LoVo (cell line): ENCODE data around the gene TMEM89.
A peak's percentile ranks its signal among the peaks of the same experiment; 100 is the strongest.

ENCODE experiments used
- DNase-seq: peaks from one replicate; pipeline ENCODE4 v3.0.0-alpha.2; 2016; ENCODE audit warnings: low spot score

Gene TMEM89

DNA sequence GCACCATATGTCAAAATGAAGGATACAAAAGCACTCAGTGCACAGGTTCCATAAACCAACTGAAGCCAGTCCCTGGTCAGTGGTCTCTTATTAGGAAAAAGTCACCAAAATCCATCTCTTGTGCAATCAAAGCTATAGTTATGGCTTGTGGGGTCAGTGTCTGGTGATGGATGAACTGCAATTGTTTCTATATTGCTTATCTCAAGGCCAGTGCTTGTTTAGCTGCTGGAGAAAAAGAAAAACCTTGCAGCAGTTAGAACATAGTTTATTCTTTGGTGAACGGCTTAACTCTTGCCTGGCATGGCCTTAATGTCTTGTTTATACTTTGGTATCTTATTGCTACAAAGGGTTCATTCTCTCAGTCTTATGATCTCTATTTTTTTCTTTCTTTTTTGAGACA lies 9.3 kb downstream of the TMEM89 start:
- DNase-seq: no peak

DNA sequence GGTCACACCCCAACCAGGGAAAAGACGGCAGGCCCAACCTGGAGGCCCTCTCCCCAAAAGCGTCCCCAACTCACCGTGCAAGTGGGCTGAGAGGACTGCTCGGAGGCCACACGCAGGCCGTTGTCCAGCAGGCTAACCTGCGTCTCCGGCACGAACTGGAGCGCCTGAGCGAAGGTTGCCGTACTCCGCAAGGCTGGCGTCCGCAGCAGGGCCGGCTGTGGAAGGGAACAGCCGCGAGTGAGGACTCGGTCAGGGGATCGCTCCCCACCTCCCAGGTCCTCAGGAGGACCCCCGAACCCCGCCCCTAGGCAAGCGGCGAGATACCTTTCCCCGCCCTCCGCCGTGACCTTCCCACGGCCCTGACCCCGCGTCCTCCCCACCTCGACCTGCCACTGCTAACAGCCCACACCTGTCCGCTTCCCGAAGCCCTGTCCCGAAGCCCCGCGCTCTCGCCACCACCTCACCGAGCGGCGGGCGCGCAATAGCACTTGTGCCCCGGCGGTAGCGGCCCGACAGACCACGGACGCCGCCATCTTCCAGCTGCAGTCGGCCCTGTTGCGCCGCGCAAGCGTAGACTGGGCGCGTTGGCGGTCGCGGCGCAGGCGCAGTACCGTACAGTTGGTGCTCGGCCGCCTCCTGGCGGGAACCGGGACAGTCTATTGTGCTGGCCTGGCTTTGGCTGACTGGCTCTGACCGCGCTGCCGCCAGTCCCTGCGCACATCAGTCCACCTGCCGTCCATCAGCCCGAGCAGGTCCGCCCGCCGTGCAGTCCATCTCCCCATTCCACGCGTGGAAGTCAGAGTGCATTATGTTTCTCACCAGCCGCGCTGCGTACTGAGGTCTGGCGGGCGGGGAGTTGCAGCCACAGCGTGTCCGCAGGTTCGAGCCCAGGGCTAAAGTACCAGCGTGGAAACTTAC lies 12.2 kb downstream of the TMEM89 start, which contains the start of gene UQCRC1:
UQCRC1 (minus strand) TSS at position 559 of the 918 bp plus-strand sequence; CDS start at position 533, 26 bp downstream.
- DNase-seq: peak; percentile 96

DNA sequence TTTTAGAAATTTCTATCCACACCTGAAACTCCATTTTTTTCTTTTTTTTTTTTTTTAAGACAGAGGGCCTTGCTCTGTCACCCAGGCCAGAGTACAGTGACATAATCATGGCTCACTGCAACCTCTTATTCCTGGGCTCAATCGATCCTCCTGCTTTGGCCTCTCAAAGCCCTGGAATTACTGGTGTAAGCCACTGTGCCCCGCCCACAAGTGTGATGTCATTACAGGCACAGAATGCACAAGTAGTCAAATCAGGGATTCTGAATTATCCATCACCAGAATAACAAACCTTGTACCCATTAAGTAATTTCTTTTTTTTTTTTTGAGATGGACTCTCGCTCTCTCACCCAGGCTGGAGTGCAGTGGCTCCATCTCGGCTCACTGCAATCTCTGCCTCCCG lies 14.1 kb downstream of the TMEM89 start:
- DNase-seq: no peak

DNA sequence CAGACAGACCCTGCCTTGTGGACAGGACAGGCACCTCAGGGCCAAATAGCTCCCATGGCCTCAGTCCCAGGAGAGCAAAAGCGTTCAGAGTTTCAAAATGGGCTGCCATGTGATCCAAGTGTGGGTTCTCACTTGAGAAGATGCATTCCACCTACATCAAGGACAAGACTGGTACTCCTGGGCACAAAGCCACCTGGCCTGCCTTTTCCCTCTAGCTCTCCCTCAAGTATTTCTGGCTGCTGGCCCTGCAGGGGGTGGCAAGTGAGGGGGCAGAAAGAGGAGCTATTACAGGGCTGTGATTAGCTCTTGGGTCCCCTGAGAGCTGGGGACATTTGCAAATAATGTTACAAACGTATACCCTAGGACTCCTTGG lies 20.0 kb downstream of the TMEM89 start:
- DNase-seq: no peak

DNA sequence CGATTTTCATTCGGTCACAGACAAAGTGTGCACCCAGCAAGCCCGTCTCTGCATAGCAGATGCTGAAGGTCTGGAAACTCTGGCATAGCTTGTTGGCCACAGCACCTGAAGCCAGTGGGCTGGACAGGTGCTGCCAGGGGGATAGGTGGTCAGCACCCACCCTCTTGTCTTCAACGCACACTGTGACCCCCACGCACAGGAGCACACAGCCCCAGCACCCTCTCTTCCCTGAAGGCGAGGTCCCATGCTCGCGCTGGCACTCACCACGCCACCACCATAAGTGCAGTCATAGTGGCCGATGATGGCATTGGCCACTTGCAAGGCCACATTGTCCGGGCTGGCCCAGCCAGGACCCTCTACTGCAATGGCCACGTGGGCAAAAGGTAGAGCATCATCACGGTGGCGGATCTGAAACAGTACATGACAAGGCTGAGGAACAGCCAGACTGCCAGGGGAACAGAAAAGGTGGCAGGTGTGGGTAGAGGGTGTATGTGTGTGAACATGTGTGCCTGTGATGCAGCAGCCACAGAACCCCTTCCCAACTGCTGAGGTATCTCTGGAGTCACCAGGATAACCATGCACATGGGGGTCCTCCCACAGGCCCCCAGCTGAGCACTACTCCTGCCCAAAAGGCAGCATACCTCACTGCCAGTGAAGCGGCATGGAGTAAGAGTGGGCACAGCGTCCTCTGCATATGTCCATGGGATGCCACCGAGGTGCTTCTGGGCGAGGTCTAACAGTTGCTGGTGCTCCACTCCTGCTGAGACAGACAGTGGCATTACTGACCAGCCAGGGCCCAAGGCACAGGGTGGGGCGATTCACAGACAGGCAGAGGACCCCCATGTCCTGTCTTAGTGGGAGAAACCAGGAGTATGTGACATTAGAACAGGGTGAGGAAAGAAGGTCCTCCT lies 20.6 kb downstream of the TMEM89 start:
- DNase-seq: no peak

DNA sequence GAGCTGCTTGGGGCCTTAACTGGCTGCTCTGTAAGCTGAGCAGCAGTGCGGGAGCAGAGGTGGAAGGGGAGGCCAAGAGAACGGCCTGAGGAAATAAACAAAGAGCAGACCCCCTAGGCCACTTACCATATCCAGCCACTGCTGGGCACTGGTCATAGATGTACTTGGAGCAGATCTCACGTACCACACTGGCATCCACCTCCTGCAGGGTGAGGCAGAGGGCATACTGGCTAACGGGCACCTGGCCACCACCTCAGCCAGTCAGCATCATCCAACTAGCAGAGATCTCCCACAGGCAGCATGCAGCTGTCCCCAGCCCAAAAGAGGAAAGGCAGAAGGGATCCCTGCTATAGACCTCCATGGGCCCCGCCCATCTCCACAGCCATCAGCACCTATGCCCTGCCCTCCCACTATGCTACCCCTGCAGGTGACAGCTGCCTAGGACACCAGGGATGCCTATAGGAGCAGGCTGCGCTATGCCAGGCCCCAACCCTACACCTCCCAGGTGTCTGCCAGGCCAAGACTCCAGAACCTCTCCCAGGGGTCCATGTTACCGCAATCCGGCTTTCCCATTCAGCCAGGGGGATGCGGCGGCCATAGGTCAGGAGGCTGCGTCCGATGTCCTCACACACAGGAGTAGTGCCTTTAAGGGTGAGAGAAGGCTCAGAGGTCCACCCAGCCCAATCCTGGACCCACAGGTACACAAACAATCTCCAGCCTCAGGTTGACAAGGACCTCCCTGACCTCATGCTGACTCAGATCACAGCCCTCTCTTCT lies 21.9 kb downstream of the TMEM89 start:
- no peak for DNase-seq

DNA sequence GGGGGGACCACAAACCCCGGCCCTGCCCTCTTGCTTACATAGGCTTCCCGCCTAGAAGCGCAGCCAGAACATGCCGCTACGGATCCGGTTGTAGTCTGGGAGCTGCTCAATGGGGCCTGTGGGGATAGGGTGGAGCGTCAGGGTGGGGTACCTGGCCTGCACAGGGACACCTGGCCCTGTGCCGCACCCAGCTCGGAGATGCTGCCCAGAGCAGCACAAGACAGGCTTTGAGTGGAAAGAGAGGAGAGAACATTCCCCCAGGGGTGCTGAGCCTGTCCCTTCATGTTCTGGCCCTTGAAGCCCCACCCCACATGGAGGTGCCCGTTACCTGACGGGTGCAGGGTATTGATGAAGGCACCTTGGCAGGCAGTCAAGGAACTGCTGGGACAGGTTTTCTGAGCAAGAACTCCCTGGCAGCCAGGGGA lies 22.5 kb downstream of the TMEM89 start:
- no peak for DNase-seq

DNA sequence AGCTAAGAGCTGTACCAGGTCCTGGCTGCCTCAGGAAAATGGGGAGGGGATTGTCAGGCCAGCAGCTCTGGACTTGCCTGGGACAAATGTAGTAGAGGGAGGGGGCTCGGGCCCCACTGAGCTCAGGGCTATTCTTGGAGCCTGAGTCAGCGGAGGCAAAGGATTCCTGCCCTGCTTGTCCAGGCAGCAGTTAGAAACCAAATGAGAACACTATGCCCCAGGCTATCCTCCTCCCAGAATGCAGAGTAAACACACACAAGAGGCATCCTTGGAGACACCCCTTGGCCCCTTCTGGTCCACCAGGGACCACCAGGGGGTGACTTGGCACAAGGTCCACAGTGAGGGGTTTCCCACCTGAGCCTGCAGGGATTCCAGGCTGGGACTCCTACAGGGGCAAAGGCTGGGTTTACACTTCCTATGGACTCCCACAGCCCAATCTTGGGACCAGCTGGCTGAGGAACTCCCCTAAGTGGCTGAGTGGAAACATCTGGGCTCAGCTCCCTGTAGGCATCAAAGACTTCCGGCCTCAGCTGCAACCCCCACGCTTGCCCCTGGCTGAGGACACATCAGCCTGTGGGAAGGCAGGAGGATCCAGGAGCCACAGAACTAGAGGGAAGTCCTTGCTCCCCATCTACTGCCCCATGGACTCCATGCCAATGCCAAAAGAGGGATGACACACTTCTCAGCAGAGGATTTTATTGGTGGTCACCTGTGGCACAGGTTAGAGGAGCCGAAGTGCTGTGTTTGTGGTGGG lies 23.1 kb downstream of the TMEM89 start:
- DNase-seq: no peak

DNA sequence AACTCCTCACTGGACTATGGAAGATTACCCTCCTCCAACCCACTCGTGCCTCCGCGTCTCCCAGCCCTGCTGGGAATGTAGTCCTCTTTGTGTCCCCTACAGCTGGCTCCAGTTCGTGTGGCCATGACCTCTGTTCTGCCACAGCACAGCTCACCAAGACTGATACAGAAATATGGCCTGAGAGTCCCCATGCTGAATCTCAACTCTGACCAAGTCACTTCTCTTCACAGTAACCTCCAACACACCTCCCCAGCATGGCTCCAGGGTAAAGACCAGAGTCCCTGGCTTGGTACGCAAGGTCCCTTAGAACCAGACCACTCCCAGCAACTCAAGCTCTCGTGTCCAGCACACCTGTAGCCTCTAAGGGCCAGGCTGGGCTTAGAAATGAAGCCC lies 24.2 kb downstream of the TMEM89 start:
- DNase-seq: no peak

DNA sequence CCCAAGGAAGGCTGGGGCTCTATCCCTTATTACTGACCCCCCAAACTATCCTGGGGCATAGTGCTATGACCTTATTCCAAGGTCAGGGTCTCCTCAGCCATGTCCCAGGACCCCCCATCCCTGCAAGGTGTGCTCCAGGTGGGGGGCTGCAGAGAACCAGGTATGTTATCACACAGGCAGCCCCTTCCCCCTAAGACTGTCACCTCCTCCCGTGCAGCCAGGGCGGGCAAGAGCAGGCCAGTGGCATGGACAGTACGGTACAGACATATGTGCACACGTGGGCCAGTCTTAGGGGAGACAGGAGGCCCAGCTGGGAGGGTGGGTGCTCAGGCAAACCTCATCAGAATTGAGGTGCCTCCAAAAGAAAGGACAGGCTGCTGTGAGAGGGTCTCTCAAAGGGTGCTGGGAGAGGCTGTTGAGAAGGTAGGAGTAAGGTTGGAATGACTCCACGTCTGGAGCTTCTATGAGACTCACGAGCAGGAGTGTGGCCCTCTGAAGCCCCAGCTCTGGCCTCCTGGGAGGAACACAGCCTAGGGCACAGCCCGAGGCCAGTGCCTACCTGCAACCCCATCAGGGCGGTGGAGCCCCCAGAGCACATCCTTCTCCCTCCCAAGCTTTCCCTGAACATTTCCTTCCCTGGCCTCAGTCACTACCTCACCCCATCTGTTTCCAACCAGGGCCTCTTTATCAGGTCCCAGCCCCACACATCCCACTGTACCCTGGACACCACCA lies 24.7 kb downstream of the TMEM89 start:
- DNase-seq: no peak

DNA sequence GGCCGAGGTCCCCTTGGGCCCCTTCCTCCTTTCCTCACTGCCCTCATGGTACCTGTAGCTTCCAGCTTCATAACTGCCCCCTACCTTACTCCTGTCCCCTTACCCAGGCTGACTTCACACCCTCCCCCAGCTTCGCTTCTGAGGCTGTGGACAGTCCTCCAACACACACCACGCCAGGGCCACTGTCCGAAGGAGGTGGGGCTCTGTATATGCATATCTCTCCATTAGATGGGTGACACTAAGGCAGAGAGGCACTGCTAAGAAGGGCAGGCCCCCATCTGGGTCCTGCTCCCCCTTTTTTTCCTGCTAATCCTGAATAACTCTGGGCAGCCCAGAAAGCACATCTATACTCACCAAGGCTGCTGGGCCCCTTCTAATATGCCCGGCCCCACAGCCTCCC lies 25.4 kb downstream of the TMEM89 start:
- DNase-seq: no peak

DNA sequence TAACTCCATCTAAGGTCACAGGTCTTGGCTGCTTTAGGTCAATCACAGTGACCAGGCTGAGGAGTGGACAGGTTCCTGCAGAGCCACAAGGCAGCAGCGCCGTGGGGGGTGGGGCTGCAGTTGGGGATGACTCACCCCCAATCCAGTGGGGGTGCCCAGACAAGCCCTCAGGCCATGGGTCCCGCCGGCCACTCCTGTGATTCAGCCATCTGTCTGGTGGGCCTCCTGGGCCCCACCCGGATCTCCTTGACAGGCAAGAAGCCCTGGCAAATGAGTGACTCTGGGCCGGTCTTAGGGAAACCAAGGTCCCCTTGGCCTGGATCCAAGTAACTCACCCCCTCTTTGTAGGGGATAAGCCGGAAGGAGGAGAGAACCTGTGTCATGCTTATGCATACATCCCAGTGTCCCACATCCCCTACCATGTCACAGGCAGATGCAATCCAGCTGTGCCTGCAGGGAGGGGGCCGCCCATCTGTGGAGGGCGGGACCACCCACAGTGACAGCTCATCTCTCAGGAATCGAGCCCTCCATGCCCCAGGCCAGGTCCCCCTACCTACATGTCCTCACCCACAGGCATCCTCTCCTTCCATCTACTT lies 25.9 kb downstream of the TMEM89 start:
- peak; percentile 80 for DNase-seq

DNA sequence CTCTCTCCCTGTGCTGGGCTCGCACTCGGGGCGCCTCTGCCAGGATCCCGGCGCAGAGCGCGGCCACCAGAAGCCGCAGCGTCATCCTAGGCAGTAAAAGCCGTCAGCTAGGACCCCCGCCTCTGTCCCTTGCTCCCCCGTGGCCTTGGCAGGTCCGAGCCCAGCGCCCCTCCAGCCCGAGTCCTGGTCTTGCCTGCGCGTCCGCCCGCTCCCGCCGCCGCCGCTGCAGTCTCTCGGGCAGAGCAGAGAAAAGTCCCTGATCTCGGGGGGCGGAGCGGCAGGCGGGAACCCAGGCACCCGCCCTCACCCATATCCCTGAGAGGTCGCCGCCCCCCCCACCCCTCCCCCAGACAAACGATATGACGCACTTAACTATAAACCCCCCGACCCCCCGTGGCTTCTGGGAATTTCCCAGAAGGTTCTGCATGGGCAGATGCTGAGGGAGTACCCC lies 26.5 kb downstream of the TMEM89 start, which contains the start of gene COL7A1:
COL7A1 (minus strand) TSS at position 255 of the 451 bp plus-strand sequence; CDS start at position 85, 170 bp downstream.
- no peak for DNase-seq

DNA sequence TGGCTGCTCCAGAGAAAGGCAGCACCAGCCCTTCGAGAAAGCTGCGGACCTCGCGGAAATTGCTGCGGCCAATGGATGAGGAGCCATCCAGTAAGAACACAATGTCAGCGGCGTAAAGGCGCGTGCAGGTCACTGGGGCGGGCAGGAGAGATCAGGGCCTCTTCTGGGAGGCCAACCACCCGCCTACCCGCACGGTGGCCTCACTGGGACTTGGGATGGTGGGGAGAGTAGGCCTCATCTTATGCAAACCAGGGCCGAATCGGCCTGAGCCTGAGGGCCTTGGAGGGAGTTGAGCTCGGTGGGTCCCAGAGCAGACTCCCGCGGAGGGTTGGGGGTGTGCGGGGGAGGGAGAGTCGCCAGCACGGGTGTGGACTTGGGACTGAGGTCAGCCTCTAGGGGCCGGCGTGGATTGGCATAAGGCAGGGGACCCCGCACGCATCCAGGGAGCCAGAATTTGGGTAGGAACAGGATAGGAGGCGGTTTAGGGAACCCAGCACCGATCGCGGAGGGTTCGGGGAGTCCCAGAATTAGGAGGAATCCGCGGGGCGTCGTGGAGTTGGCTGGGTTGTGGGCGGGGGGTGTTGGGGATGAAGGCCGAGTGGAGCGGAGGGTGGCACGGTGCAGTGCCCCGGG lies 27.0 kb downstream of the TMEM89 start:
- no peak for DNase-seq

DNA sequence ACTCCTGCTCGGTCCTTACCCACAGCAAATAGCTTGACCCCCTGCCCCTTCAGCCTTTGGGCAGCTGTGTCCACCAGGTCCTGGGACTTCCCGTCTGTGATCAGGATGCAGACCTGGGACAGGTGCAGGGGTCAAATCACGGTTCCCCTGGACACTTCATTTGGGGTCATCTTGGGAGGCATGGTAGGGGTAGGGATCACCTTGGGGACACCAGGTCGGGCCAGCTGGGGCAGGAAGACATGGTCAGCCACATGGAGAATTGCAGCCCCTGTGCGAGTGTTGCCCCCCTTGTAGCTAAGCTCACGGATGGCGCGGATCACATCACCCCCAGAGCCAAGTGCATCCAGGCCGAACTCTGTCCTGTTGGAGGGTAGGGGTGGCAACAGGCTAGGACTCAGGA lies 28.2 kb downstream of the TMEM89 start:
- no peak for DNase-seq

DNA sequence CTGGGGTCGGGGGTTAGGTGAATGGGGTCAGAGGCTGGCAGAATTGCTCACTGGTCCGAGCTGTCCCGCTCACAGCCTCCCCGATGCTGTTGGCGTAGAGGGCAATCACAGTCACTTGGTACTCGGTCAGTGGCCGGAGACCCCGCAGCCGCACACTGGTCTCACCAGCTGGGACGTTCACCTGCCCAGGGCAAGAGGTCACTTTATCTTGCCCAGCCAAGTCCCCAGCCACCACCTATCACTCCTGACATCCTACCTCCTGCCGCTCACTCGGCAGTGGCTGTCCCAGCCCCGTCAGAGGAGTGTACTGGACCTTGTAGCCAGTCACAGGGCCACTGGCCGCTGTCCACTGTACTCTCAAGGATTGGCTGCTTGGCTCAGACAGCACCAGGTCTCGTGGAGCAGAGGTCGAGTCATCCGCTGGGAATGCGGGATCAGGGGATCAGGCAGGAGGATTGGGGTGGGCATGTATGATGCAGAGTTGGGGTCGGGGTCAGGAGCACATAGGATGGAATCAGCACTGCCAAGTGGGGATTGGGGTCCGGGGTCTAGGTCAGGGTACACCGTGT lies 29.0 kb downstream of the TMEM89 start:
- DNase-seq: no peak

DNA sequence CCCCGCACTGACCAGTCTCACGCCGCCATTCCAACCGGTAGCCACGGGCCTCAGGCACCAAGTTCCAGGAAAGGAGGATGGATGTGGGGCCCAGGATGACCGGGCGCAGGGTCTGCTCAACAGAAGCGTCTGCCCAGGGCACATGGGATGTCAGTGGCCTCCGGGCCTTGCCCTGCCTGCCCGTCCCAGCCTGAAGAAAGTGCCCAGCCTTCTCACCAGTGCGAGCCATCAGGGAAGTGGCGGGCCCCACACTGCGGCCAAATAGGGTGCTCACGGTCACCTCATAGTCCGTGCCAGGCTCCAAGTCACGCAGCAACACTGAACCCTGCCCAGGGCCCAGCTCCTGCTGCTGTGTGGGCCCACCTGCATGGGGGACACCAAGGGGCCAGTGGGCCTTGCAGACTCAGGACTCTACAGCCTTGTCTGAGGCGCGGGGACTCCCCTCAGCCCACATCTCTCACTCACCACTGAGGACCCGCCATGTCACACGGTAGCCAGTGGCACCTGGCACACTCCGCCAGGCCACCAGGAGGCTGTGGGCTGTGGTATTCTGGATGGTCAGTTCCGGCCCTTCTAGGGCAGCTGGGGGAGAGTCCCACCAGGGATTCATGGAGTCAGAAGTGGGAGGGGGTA lies 29.6 kb downstream of the TMEM89 start:
- DNase-seq: no peak

DNA sequence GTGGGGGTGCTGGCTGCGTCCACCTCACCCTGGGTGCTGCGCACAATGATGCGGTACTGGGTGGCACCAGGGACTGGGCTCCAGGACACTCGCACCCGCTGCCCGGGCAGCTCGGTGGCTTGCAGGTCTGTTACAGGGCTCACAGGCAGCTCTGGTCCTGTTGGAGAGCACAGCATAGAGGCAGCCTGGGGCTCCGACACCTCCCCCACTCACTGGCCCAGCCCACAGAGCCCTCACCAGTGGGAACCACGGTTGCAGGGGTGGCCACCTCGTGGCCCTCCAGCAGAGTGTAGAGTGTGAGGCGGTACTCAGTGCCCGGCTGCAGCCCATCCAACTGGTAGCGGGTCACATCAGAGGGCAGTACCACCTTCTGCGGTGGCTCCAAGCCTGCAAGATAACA lies 30.1 kb downstream of the TMEM89 start:
- DNase-seq: no peak

DNA sequence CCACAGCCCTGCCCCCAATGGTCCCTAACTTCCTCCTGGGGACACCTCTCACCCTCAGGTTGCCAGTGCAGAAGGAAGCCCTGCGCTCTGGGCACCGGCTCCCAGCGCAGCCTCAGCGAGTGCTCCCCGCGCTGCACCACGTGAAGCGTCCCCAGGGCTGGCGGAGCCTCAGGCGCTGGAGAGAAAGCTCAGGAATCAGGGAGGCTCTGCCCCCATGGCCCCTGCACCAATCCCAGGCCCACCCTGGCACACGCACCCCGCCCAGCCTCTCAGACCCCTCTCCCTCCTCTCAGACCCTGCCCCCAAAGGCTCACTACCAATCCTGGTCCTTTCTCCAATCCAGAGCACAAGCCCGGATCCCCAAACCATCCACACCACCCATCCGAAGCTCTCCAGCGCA lies 33.3 kb downstream of the TMEM89 start:
- DNase-seq: no peak
